Measurements from ENCODE around the gene ITSN1.
"Not testable (repeated sequence)": the region's sequence is repeated elsewhere in the genome, so short reads cannot be mapped to it uniquely, and the experiment has no call there.

ITSN1 gene

GRCh38 chr21:33859373-33860102, 217.2 kb downstream of the ITSN1 start:
- CTCF ChIA-PET = no interaction called here

GRCh38 chr21:33860332-33860879, 218.1 kb downstream of the ITSN1 start:
- no peak for TF ChIP-seq CTCF (conservative IDR thresholded peaks at IDR 0.05; ENCODE audit: low read depth)
- H3K27ac ChIP-seq = no peak overlapping the region
- no peak for DNase-seq (ENCODE audit: low spot score)
- POLR2A ChIA-PET (ENCODE audit: low non-redundant PET) = no interaction called here
- CTCF ChIA-PET = no interaction called here

More at GRCh38 chr21:33859373-33860102, 217.2 kb downstream of the ITSN1 start:
- DNase-seq (ENCODE audit: low spot score) = no peak
- no peak for TF ChIP-seq CTCF (conservative IDR thresholded peaks at IDR 0.05; ENCODE audit: low read depth)
- POLR2A ChIA-PET (ENCODE audit: low non-redundant PET) = no interaction called here
- no peak overlapping the region for H3K27ac ChIP-seq

GRCh38 chr21:33861125-33861524, 218.8 kb downstream of the ITSN1 start:
- no peak overlapping the region for H3K27ac ChIP-seq
- ChIA-PET POLR2A (ENCODE audit: low non-redundant PET) (no interaction called here), CTCF (interaction anchor here (1.0 kb wide), 1 partner anchor 25 kb away, joined by 3 read pairs; no protein-coding TSS in a partner anchor)
- no peak for DNase-seq (ENCODE audit: low spot score)
- TF ChIP-seq CTCF (conservative IDR thresholded peaks at IDR 0.05; ENCODE audit: low read depth) = no peak

- CTCF ChIA-PET; H3K27ac ChIP-seq; DNase-seq (ENCODE audit: low spot score); POLR2A ChIA-PET (ENCODE audit: low non-redundant PET): not testable (repeated sequence)
Measured at GRCh38 chr21:33863191-33863590, 220.9 kb downstream of the ITSN1 start.

- ChIA-PET POLR2A (ENCODE audit: low non-redundant PET) (no interaction called here), CTCF (interaction anchor here (0.6 kb wide), 1 partner anchor 13 kb away, joined by 3 read pairs; no protein-coding TSS in a partner anchor)
- no peak overlapping the region for H3K27ac ChIP-seq
- no peak for TF ChIP-seq CTCF (conservative IDR thresholded peaks at IDR 0.05; ENCODE audit: low read depth)
- DNase-seq (ENCODE audit: low spot score) = no peak
Measured at GRCh38 chr21:33864150-33864549, 221.8 kb downstream of the ITSN1 start.

- POLR2A ChIA-PET (ENCODE audit: low non-redundant PET) = no interaction called here
- CTCF ChIA-PET = no interaction called here
- DNase-seq (ENCODE audit: low spot score) = no peak
- H3K27ac ChIP-seq = no peak overlapping the region
- TF ChIP-seq CTCF (conservative IDR thresholded peaks at IDR 0.05; ENCODE audit: low read depth) = no peak
Measured at GRCh38 chr21:33865176-33865575, 222.9 kb downstream of the ITSN1 start.

- ChIA-PET CTCF (no interaction called here), POLR2A (ENCODE audit: low non-redundant PET) (no interaction called here)
- DNase-seq (ENCODE audit: low spot score) = no peak
- no peak for TF ChIP-seq CTCF (conservative IDR thresholded peaks at IDR 0.05; ENCODE audit: low read depth)
- H3K27ac ChIP-seq = no peak overlapping the region
Measured at GRCh38 chr21:33865996-33866575, 223.8 kb downstream of the ITSN1 start.

All from RWPE1 (cell line).